LNCAP (cell line): ENCODE data around the gene AR.

Experiments used
- TF ChIP-seq, protein P1 (sequence below): fragments of 450-650 bp; IDR thresholded peaks from 2 replicates; pipeline ENCODE4 v1.5.1; 2017; ENCODE audit warnings: mild to moderate bottlenecking

Gene AR

DNA sequence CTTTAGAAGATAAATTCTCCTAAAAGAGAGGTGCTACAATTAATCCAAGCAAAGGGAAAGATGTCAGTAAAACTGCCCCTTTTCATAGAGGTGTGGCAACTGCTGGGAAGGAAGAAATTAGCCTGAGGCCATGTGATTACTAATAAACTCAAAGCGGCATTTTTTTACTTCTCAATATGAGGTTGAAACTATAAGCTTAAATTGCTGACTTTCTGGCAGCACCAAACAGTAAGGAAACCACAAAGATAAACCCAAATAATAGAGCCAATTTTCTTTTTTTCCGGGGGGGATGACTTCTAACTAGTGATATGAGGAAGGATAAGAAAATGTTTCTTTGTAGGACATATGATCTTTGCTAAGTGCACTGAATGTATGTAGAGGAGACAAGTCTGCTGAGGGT is 30.9 kb downstream of the AR start:
- TF ChIP-seq, protein P1, sequence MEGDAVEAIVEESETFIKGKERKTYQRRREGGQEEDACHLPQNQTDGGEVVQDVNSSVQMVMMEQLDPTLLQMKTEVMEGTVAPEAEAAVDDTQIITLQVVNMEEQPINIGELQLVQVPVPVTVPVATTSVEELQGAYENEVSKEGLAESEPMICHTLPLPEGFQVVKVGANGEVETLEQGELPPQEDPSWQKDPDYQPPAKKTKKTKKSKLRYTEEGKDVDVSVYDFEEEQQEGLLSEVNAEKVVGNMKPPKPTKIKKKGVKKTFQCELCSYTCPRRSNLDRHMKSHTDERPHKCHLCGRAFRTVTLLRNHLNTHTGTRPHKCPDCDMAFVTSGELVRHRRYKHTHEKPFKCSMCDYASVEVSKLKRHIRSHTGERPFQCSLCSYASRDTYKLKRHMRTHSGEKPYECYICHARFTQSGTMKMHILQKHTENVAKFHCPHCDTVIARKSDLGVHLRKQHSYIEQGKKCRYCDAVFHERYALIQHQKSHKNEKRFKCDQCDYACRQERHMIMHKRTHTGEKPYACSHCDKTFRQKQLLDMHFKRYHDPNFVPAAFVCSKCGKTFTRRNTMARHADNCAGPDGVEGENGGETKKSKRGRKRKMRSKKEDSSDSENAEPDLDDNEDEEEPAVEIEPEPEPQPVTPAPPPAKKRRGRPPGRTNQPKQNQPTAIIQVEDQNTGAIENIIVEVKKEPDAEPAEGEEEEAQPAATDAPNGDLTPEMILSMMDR: no peak

DNA sequence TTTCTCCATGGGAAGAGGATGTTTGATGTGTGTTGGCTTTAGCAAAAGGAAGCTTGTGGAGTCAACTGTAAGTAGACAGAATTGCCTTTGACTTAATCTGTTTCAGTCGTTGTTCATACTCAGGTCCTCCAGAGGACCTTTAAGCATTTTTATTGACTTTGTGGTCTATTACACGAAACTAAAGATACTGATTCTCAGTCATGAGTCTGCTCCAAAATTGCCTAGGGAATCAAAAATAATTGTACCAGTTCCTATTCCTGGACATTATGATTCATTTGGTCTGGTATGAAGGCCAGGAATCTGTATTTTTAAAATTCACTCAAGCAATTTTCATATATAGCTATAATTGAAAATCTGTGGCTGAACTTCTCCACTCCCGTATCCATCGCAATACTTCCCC is 38.6 kb downstream of the AR start:
- TF ChIP-seq, protein P1: no peak

DNA sequence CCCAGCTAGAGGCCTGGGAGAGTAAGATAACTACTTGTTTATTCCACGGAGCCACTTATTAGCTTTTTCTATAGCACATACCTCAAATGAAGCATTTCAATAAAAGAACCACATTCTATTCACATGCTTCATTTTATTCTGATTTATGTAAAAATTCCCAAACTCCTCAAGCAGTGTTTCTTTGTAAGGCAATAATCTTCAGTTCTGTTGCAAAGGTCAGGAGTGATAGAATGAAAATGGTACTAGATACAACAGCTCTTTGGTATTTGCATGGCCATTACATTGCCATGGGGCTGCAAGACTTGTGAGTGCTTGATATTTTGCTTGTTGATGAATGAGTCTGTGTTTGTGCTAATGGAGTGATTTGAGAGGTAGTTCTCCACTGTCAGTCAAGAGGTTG is 39.4 kb downstream of the AR start:
- TF ChIP-seq, protein P1: no peak

DNA sequence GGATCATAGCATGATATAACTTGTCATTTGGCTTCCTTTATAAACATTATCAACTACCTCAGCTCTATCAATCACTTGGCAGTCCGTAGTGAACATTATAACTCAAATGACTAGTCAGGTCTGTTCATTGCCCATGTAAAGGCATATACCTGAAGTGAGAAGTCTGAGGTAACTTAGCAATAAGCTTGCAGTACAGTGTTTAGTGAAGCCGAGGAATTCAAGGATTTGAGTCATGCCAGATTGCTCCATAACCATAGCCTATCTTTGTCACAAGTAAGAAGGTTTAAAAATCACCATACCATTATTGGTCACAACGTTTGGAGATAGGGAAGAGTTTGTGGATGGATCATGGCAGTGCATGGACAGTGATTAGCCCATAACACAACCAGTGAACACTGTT is 41.6 kb downstream of the AR start:
- TF ChIP-seq, protein P1: no peak

DNA sequence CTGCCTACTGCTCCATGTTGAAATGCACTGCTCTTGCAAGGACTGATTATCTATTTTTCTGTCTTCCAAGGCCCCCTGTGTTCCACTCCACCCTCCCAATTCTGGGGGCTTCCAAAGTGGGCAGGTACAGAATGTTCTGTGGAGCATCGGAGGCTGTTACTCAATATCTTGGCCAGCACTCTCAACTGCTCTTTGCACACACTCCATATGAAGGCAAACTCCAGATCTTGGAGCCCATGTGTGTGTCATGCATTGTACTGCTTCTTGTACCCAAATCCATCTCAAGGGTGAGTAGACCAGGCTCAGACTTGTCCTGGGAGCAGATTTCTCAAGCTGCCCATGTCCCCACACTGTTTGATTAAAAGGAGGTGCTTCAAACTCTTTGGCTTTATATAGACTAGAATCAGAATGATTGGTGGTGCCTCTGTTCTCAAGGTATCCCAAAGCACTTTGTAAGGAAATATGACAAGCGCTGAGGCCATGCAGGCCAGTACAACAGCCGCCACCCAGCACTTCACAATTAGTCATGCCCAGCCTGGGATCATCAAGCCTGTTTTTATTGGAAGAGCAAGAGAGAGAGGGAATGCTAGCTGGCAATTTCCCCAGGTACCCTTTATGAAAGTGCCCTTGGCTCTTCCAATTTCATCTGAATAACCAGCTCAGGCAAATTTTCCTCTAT is 44.3 kb downstream of the AR start:
- TF ChIP-seq, protein P1: no peak

DNA sequence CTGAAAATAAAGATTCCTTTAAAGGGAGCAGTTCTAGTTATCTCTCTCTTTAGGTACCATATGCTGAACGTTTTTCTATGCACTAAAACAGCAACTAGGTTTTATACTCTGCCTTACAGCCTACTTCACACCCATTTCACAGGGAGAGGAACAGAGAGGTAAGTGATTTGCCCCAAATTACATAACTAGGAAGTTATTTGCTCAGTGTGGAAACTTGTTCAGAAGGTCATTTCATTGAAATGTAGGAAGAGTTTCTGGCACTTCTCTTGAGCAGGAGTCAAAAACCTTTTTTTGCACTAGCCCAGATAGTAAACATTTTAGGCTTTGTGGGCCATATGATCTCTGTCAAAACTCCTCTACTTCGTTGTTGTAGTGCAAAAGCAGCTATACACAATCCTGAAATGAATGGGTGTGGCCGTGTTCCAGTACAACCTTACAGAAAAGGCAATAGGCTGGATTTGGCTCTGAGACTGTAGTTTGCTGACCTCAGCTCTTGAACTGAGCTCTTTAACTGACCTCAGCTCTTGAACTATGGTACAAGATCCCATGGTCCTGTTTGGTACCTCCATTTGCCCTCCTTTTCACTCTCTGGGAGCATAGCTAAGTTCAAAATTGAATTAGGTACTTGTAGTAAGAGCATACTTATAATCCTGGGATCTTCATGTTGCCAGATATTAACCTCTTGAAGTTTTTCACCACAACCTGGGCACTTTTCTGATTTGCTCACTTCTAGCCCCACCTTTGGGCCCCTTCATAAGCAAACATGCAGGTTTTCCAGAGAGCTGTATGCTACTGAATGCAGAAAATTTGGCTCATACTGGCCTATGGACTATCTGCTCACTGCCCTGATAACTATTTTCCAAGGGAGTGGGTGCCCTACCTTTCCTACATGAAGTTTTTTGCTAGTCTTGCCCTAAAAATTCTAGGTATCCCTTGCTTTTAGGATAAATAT is 53.3 kb downstream of the AR start:
- TF ChIP-seq, protein P1: no peak

DNA sequence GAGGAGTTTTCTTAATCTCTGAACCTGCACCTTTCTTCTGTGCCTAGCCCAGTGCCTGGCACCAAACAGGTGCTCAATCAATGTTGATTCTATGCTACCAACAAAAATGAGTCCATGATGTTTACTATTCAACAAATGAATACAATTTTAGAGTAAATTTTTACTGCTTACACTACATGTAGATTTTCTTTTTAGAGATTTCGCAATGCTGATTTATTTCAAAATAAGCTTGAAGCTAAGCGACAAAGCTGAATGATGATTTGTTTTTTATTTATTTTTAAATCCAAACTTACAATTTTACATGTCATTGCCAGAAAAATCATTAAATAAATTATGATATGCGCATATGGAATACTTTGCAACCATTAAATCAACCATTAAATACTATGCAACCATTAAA is 55.7 kb downstream of the AR start:
- TF ChIP-seq, protein P1: no peak
